Measurements from ENCODE around the gene RTN4.
"Not testable (repeated sequence)": the region's sequence is repeated elsewhere in the genome, so short reads cannot be mapped to it uniquely, and the experiment has no call there.

The RTN4 gene

GRCh38 chr2:55050100-55050994 lies at the start of gene RTN4:
RTN4 (minus strand) TSS chr2:55050451; CDS start chr2:55050300, 151 bp downstream.
- peak; percentile 75 for DNase-seq (ENCODE audit: insufficient read length, low spot score)
- peak; percentile 99 for FAIRE-seq

GRCh38 chr2:55099493-55099877 lies 49.2 kb upstream of the RTN4 start:
- FAIRE-seq (no peak), DNase-seq (ENCODE audit: insufficient read length, low spot score) (no peak)

GRCh38 chr2:55097461-55098410 lies 47.5 kb upstream of the RTN4 start:
- FAIRE-seq (no peak), DNase-seq (ENCODE audit: insufficient read length, low spot score) (no peak)

GRCh38 chr2:55097082-55097460 lies 46.8 kb upstream of the RTN4 start:
- DNase-seq (ENCODE audit: insufficient read length, low spot score) (no peak), FAIRE-seq (no peak)

GRCh38 chr2:55096586-55096985 lies 46.3 kb upstream of the RTN4 start:
- FAIRE-seq (no peak), DNase-seq (ENCODE audit: insufficient read length, low spot score) (no peak)

GRCh38 chr2:55093381-55093780 lies 43.1 kb upstream of the RTN4 start:
- no peak for DNase-seq (ENCODE audit: insufficient read length, low spot score)
- no peak for FAIRE-seq

- FAIRE-seq = no peak
Measured at GRCh38 chr2:55092439-55092838, 42.2 kb upstream of the RTN4 start.

GRCh38 chr2:55091681-55092080 lies 41.4 kb upstream of the RTN4 start:
- DNase-seq (ENCODE audit: insufficient read length, low spot score); FAIRE-seq: not testable (repeated sequence)

More at GRCh38 chr2:55092439-55092838, 42.2 kb upstream of the RTN4 start:
- no peak for DNase-seq (ENCODE audit: insufficient read length, low spot score)

GRCh38 chr2:55090702-55091101 lies 40.5 kb upstream of the RTN4 start:
- DNase-seq (ENCODE audit: insufficient read length, low spot score) (no peak), FAIRE-seq (no peak)

GRCh38 chr2:55089726-55090125 lies 39.5 kb upstream of the RTN4 start:
- FAIRE-seq = no peak
- no peak for DNase-seq (ENCODE audit: insufficient read length, low spot score)

- no peak for FAIRE-seq
- no peak for DNase-seq (ENCODE audit: insufficient read length, low spot score)
Measured at GRCh38 chr2:55088400-55088799, 38.1 kb upstream of the RTN4 start.

GRCh38 chr2:55087936-55088335 lies 37.7 kb upstream of the RTN4 start:
- no peak for DNase-seq (ENCODE audit: insufficient read length, low spot score)
- no peak for FAIRE-seq

GRCh38 chr2:55087501-55087900 lies 37.2 kb upstream of the RTN4 start:
- FAIRE-seq = no peak
- no peak for DNase-seq (ENCODE audit: insufficient read length, low spot score)

GRCh38 chr2:55085113-55086040 lies 35.1 kb upstream of the RTN4 start:
- FAIRE-seq (no peak), DNase-seq (ENCODE audit: insufficient read length, low spot score) (no peak)

GRCh38 chr2:55084641-55085040 lies 34.4 kb upstream of the RTN4 start:
- DNase-seq (ENCODE audit: insufficient read length, low spot score) (no peak), FAIRE-seq (no peak)

GRCh38 chr2:55080204-55080738 lies 30.0 kb upstream of the RTN4 start:
- DNase-seq (ENCODE audit: insufficient read length, low spot score) (no peak), FAIRE-seq (no peak)

GRCh38 chr2:55078956-55079355 lies 28.7 kb upstream of the RTN4 start:
- DNase-seq (ENCODE audit: insufficient read length, low spot score) = no peak
- no peak for FAIRE-seq

- FAIRE-seq (no peak), DNase-seq (ENCODE audit: insufficient read length, low spot score) (no peak)
Measured at GRCh38 chr2:55076721-55077120, 26.5 kb upstream of the RTN4 start.

- not testable (repeated sequence) for DNase-seq (ENCODE audit: insufficient read length, low spot score); FAIRE-seq
Measured at GRCh38 chr2:55076019-55076418, 25.8 kb upstream of the RTN4 start.

All from GM19239 (cell line).